Measurements from ENCODE around the gene PCBD1. TPM values are rescaled to one million over a fixed set of nuclear protein-coding genes. Genes with fewer than 3 reads are reported as not detected.

The PCBD1 gene
- total and polyA plus RNA-seq, 2 donors from 2014 or later: 90.1 to 371 TPM

DNA sequence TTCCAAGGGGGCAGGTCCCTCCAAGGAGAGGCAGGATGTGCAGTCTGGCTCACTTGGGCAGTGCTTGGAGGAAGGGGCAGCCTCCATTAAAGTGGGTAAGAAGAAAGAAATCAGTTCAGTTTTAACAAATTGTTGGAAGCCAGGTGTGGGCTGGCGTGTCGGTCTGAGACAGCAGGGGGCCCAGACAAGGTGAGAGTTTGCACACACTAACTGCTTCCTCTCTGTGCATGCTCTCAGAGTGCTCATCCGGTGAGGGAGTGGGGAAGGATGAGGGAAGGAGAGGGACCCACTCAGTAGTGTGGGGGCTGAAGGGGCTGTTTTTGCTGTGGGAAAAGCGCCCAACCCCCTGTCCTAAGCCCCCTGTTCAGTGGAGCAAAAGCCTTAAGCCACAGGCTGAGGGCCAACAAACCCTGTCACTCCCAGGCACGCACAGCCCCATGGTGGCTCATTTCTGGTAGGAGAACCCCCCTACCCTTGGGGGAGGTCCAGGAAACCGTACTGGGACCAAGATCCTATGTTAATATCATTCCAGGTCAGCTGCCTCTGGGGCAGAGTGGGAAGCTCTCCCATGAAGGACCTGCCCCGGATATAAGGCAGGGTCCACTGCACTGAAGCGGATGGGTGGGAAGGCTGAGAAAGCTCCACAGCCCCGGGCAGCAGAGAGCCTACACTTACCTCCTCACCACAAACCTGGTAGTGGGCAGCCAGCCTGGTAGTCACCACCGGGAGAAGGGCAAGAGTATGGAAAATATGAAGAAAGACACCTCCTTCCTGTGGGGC, 5.1 kb upstream of the PCBD1 start:
- no peaks in the 10 kb centered on the region for H3K27me3 ChIP-seq (ENCODE audit: control insufficient read depth, insufficient read depth, low read length)
- DNase-seq: no peak
- H3K36me3 ChIP-seq (ENCODE audit: control insufficient read depth in 2 of 3, insufficient read depth in 3 of 3, low read length in 3 of 3): no peaks in the 10 kb centered on the region
- H3K9me3 ChIP-seq (ENCODE audit: control insufficient read depth in 2 of 3, insufficient read depth in 1 of 3, low read length in 3 of 3): no peaks in the 10 kb centered on the region
- no peak overlapping the region for H3K9ac ChIP-seq (ENCODE audit: low read length in 3 of 3)
- TF ChIP-seq, protein P1, sequence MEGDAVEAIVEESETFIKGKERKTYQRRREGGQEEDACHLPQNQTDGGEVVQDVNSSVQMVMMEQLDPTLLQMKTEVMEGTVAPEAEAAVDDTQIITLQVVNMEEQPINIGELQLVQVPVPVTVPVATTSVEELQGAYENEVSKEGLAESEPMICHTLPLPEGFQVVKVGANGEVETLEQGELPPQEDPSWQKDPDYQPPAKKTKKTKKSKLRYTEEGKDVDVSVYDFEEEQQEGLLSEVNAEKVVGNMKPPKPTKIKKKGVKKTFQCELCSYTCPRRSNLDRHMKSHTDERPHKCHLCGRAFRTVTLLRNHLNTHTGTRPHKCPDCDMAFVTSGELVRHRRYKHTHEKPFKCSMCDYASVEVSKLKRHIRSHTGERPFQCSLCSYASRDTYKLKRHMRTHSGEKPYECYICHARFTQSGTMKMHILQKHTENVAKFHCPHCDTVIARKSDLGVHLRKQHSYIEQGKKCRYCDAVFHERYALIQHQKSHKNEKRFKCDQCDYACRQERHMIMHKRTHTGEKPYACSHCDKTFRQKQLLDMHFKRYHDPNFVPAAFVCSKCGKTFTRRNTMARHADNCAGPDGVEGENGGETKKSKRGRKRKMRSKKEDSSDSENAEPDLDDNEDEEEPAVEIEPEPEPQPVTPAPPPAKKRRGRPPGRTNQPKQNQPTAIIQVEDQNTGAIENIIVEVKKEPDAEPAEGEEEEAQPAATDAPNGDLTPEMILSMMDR (IDR thresholded peaks at IDR 0.05; ENCODE audit: borderline replicate concordance, extremely low read depth, insufficient read depth): no peak
- H3K27ac ChIP-seq (ENCODE audit: low read depth in 2 of 2, low read length in 2 of 2): no peak overlapping the region
- peaks cover 3 to 11% (median 3%) of the 10 kb centered on the region in 3 donors for H3K4me1 ChIP-seq (ENCODE audit: control insufficient read depth in 2 of 3, insufficient read depth in 2 of 3, low read depth in 1 of 3, low read length in 3 of 3)
- no peak for FAIRE-seq
- intact Hi-C loops (cut with DNase I): no loop called here
- H3K4me3 ChIP-seq (ENCODE audit: low read length in 3 of 3): no peak overlapping the region

DNA sequence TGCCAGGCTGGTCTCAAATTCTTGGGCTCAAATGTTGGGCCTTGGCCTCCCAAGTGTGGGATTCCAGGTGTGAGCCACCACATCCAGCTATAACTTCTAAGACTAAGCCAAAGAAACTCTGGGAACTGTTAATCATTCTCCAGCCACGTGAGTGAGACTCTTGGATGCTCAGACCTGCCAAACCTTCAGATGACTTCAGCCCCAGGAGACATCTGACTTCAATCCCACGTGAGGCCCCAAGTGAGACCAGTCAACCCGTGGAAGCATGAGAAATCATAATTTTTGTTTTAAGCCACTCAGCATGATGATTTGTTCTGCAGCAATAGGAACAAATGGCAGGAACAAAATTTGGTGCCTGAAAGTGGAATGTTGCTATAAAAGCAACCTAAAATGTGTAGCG, 4.3 kb upstream of the PCBD1 start:
- H3K9ac ChIP-seq (ENCODE audit: low read length in 3 of 3): no peak overlapping the region
- no peaks in the 10 kb centered on the region for H3K36me3 ChIP-seq (ENCODE audit: control insufficient read depth in 2 of 3, insufficient read depth in 3 of 3, low read length in 3 of 3)
- H3K4me1 ChIP-seq (ENCODE audit: control insufficient read depth in 2 of 3, insufficient read depth in 2 of 3, low read depth in 1 of 3, low read length in 3 of 3): peaks cover 3 to 11% (median 3%) of the 10 kb centered on the region in 3 donors
- no peak for FAIRE-seq
- intact Hi-C loops (cut with DNase I): no loop called here
- no peak overlapping the region for H3K4me3 ChIP-seq (ENCODE audit: low read length in 3 of 3)
- DNase-seq: no peak
- H3K27ac ChIP-seq (ENCODE audit: low read depth in 2 of 2, low read length in 2 of 2): no peak overlapping the region
- TF ChIP-seq, protein P1 (IDR thresholded peaks at IDR 0.05; ENCODE audit: borderline replicate concordance, extremely low read depth, insufficient read depth): no peak
- no peaks in the 10 kb centered on the region for H3K27me3 ChIP-seq (ENCODE audit: control insufficient read depth, insufficient read depth, low read length)
- H3K9me3 ChIP-seq (ENCODE audit: control insufficient read depth in 2 of 3, insufficient read depth in 1 of 3, low read length in 3 of 3): no peaks in the 10 kb centered on the region

DNA sequence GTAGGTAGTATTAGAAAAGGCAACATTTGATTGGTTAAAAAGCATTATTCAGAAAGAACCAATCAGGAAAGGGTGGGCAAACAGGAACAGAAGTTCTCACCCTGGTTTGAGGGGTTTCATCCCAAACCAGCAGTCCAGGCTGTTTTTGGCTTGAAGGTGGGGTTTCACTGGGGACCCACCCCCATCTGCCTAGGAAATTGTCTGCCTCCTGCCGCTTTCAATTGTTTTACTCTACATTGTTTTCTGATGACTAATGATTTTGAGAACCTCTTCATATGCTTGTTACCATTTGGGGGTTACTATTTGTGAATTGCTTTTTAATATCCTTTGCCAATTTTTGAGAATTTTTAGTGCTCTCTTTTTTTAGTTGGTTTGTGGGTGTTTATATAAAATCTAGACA, 3.3 kb upstream of the PCBD1 start:
- Histone ChIP-seq H3K36me3 (ENCODE audit: control insufficient read depth in 2 of 3, insufficient read depth in 3 of 3, low read length in 3 of 3) (no peaks in the 10 kb centered on the region), H3K9me3 (ENCODE audit: control insufficient read depth in 2 of 3, insufficient read depth in 1 of 3, low read length in 3 of 3) (no peaks in the 10 kb centered on the region), H3K27me3 (ENCODE audit: control insufficient read depth, insufficient read depth, low read length) (no peaks in the 10 kb centered on the region), H3K4me1 (ENCODE audit: control insufficient read depth in 2 of 3, insufficient read depth in 2 of 3, low read depth in 1 of 3, low read length in 3 of 3) (peaks cover 3 to 12% (median 11%) of the 10 kb centered on the region in 3 donors), H3K9ac (ENCODE audit: low read length in 3 of 3) (no peak overlapping the region), H3K4me3 (ENCODE audit: low read length in 3 of 3) (no peak overlapping the region), H3K27ac (ENCODE audit: low read depth in 2 of 2, low read length in 2 of 2) (no peak overlapping the region)
- DNase-seq (no peak), FAIRE-seq (no peak)
- TF ChIP-seq, protein P1 (IDR thresholded peaks at IDR 0.05; ENCODE audit: borderline replicate concordance, extremely low read depth, insufficient read depth): no peak
- intact Hi-C loops (cut with DNase I): no loop called here
